ENCODE results near the gene CLK1.

DNA sequence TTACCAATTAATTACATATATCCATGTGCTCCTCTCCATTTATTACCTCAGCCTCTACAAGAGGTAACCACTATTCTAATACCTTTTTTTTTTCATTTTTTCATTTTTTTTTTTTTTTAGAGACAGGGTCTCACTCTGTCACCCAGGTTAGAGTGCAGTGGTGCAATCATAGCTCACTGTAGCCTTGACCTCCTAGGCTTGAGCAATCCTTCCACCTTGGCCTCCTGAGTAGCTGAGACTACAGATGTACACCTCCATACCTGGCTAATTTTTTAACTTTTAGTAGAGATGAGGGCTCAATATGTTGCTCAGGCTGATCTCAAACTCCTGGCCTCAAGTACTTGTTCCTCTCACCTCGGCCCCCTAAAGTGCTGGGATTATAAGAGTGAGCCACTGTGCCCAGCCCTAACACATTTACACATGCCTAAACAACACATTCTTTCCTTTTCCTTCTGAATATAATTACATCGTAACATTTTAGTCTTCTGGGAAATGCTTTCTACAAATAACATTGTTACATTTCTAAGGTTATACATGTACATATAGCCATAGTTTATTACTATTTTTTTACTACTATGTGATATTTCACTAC lies 13.9 kb upstream of the CLK1 start:
- TF ChIP-seq, protein P1, sequence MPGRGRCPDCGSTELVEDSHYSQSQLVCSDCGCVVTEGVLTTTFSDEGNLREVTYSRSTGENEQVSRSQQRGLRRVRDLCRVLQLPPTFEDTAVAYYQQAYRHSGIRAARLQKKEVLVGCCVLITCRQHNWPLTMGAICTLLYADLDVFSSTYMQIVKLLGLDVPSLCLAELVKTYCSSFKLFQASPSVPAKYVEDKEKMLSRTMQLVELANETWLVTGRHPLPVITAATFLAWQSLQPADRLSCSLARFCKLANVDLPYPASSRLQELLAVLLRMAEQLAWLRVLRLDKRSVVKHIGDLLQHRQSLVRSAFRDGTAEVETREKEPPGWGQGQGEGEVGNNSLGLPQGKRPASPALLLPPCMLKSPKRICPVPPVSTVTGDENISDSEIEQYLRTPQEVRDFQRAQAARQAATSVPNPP (CRISPR knock-in tag; IDR thresholded peaks at IDR 0.05) = no peak
- TF ChIP-seq, protein P2, sequence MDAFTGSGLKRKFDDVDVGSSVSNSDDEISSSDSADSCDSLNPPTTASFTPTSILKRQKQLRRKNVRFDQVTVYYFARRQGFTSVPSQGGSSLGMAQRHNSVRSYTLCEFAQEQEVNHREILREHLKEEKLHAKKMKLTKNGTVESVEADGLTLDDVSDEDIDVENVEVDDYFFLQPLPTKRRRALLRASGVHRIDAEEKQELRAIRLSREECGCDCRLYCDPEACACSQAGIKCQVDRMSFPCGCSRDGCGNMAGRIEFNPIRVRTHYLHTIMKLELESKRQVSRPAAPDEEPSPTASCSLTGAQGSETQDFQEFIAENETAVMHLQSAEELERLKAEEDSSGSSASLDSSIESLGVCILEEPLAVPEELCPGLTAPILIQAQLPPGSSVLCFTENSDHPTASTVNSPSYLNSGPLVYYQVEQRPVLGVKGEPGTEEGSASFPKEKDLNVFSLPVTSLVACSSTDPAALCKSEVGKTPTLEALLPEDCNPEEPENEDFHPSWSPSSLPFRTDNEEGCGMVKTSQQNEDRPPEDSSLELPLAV (CRISPR knock-in tag; conservative IDR thresholded peaks at IDR 0.05; ENCODE audit: low read depth) = no peak
- TF ChIP-seq EZH2 (conservative IDR thresholded peaks at IDR 0.05; ENCODE audit: low read depth, low read length) (no peak), HOXA7 (CRISPR knock-in tag; IDR thresholded peaks at IDR 0.05) (no peak), CCDC6 (CRISPR knock-in tag; IDR thresholded peaks at IDR 0.05) (no peak)
- TF ChIP-seq, protein P3, sequence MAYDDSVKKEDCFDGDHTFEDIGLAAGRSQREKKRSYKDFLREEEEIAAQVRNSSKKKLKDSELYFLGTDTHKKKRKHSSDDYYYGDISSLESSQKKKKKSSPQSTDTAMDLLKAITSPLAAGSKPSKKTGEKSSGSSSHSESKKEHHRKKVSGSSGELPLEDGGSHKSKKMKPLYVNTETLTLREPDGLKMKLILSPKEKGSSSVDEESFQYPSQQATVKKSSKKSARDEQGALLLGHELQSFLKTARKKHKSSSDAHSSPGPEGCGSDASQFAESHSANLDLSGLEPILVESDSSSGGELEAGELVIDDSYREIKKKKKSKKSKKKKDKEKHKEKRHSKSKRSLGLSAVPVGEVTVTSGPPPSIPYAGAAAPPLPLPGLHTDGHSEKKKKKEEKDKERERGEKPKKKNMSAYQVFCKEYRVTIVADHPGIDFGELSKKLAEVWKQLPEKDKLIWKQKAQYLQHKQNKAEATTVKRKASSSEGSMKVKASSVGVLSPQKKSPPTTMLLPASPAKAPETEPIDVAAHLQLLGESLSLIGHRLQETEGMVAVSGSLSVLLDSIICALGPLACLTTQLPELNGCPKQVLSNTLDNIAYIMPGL (CRISPR knock-in tag; IDR thresholded peaks at IDR 0.05; ENCODE audit: borderline replicate concordance in 1 of 2, low read depth in 1 of 2) = no peak
